Measurements from ENCODE around the gene SLC6A16.

The SLC6A16 gene

GRCh38 chr19:49243129-49243528 is 81.9 kb downstream of the SLC6A16 start:
- no peak for TF ChIP-seq CTCF (IDR thresholded peaks at IDR 0.05; ENCODE audit: insufficient read depth, low read length, poor library complexity, severe bottlenecking)
- no peak for DNase-seq (ENCODE audit: extremely low read depth, insufficient read length)
- Histone ChIP-seq H3K27me3 (replicated peaks; ENCODE audit: control insufficient read depth, insufficient read depth, low read length) (no peaks in the 10 kb centered on the region; the same call in none of the 2 replicates), H3K4me3 (replicated peaks; ENCODE audit: low read depth, low read length) (no peak overlapping the region), H3K36me3 (ENCODE audit: control insufficient read depth, insufficient read depth, low read length) (no peaks in the 10 kb centered on the region)

GRCh38 chr19:49241769-49242168 is 83.2 kb downstream of the SLC6A16 start:
- no peak overlapping the region for H3K4me3 ChIP-seq (replicated peaks; ENCODE audit: low read depth, low read length)
- no peak for DNase-seq (ENCODE audit: extremely low read depth, insufficient read length)
- no peaks in the 10 kb centered on the region; the same call in none of the 2 replicates for H3K27me3 ChIP-seq (replicated peaks; ENCODE audit: control insufficient read depth, insufficient read depth, low read length)
- H3K36me3 ChIP-seq (ENCODE audit: control insufficient read depth, insufficient read depth, low read length): no peaks in the 10 kb centered on the region
- no peak for TF ChIP-seq CTCF (IDR thresholded peaks at IDR 0.05; ENCODE audit: insufficient read depth, low read length, poor library complexity, severe bottlenecking)
